HepG2 (cell line): ENCODE results near the gene SLC16A9. TPM values are rescaled to one million over a fixed set of nuclear protein-coding genes. Genes with fewer than 3 reads are reported as not detected.

Source experiments
- ATAC-seq: fragments of 200-7000 bp; cut with Tn5 transposase; 3 replicates; pipeline ENCODE4 v1.9.1; 2020; ENCODE audit warnings: mild to moderate bottlenecking, moderate library complexity
- BruUV-seq: library from RNA; stranded (reverse); fragments of 400-500 nt; replicated peaks from 2 replicates; lab custom pipeline; 2021; lab: Mats Ljungman, UMichigan
- CTCF ChIA-PET: fragments of 300-600 bp; formaldehyde crosslinking; extraction: SDS; loops from one replicate; lab custom pipeline; 2021; ENCODE audit warnings: low total read pairs, inconsistent platforms, low intra/inter-chr PET ratio; lab: Yijun Ruan, JAX
- POLR2A ChIA-PET: fragments of 350-600 bp; sonication (Branson Sonifier 250); formaldehyde crosslinking; loops from one replicate; lab custom pipeline; 2020; ENCODE audit warnings: antibody characterized with exemption, inconsistent platforms; lab: Yijun Ruan, JAX
- DNase-seq: peaks from one replicate; pipeline ENCODE4 v3.0.0-alpha.2; 2015; ENCODE audit warnings: low spot score
- FAIRE-seq: peaks from 3 replicates; lab custom pipeline; 2011; peaks lifted over from hg19 to GRCh38; lab: Jason Lieb, UNC
- H2AFZ ChIP-seq: one replicate; pipeline ENCODE4 v1.6.1; 2011; ENCODE audit warnings: low read length, inconsistent platforms
- H3K27ac ChIP-seq: fragments of 300-600 bp; 3 replicates; pipeline ENCODE4 v1.8.0; 2011; ENCODE audit warnings: mixed run types, mild to moderate bottlenecking, mixed read lengths, low read length, inconsistent platforms; ENCODE audit not compliant: insufficient read depth; ENCODE audit errors: extremely low read length
- H3K27me3 ChIP-seq, 2 experiments: fragments of 200-600 bp in 1 of 2; 2 replicates in 1 of 2; 3 replicates in 1 of 2; pipeline versions ENCODE4 v1.6.0 to v1.8.0; 2011; ENCODE audit warnings: low read length in 2 of 2, mild to moderate bottlenecking in 2 of 2, moderate library complexity in 2 of 2, inconsistent platforms in 1 of 2; ENCODE audit not compliant: insufficient read depth in 2 of 2, control insufficient read depth in 1 of 2
- H3K36me3 ChIP-seq, 2 experiments: fragments of 200-600 bp in 1 of 2; replicated peaks in 1 of 2; 2 replicates in 1 of 2; 3 replicates in 1 of 2; pipeline versions ENCODE4 v1.5.1 to v1.8.0; 2011; ENCODE audit warnings: low read length in 2 of 2, inconsistent platforms in 1 of 2; ENCODE audit not compliant: insufficient read depth in 2 of 2, control insufficient read depth in 1 of 2
- H3K4me1 ChIP-seq: 2 replicates; pipeline ENCODE4 v1.5.1; 2012; ENCODE audit warnings: low read length, inconsistent platforms; ENCODE audit not compliant: insufficient read depth
- H3K4me2 ChIP-seq: 2 replicates; pipeline ENCODE4 v1.6.0; 2011; ENCODE audit warnings: low read depth, low read length, inconsistent platforms
- H3K4me3 ChIP-seq, 3 experiments: fragments of 200-600 bp in 1 of 3; sonication (generic), shearing (Covaris generic) in 1 of 3; replicated peaks in 1 of 3; 2 replicates each; pipeline ENCODE4 v1.5.1; 2011 to 2016; ENCODE audit warnings: low read length in 3 of 3, inconsistent platforms in 2 of 3, low read depth in 2 of 3, mild to moderate bottlenecking in 2 of 3, control low read depth in 1 of 3, mixed read lengths in 1 of 3; ENCODE audit not compliant: insufficient read depth in 1 of 3
- H3K79me2 ChIP-seq: one replicate; pipeline ENCODE4 v1.6.1; 2011; ENCODE audit warnings: low read length, inconsistent platforms; ENCODE audit not compliant: insufficient read depth
- H3K9ac ChIP-seq: 2 replicates; pipeline ENCODE4 v1.6.0; 2011; ENCODE audit warnings: mild to moderate bottlenecking, low read depth, low read length, inconsistent platforms; ENCODE audit not compliant: insufficient read depth
- H3K9me3 ChIP-seq: 2 replicates; pipeline ENCODE4 v1.5.1; 2012; ENCODE audit warnings: mild to moderate bottlenecking, low read length
- H4K20me1 ChIP-seq: 2 replicates; pipeline ENCODE4 v1.6.0; 2011; ENCODE audit warnings: inconsistent platforms, mild to moderate bottlenecking, low read length, moderate library complexity; ENCODE audit not compliant: insufficient read depth
- ISX ChIP-seq: sonication (generic); formaldehyde crosslinking; conservative IDR thresholded peaks from 2 replicates; pipeline ENCODE4 v1.5.0; 2020; ENCODE audit warnings: missing genetic modification reagents
- KDM6A ChIP-seq: IDR thresholded peaks from 2 replicates; pipeline ENCODE4 v1.6.1; 2016; ENCODE audit warnings: low read depth
- NCOA2 ChIP-seq: sonication (generic); formaldehyde crosslinking; IDR thresholded peaks from 2 replicates; pipeline ENCODE4 v1.8.0; 2022; ENCODE audit warnings: inconsistent platforms
- RFX3 ChIP-seq: IDR thresholded peaks from 2 replicates; pipeline ENCODE4 v1.6.1; 2016; ENCODE audit warnings: missing biosample characterization, missing genetic modification reagents
- SP2 ChIP-seq: sonication (generic); formaldehyde crosslinking; IDR thresholded peaks from 2 replicates; pipeline ENCODE4 v1.5.1; 2020; ENCODE audit warnings: mild to moderate bottlenecking, missing genetic modification reagents
- ZFP41 ChIP-seq: sonication (generic); formaldehyde crosslinking; IDR thresholded peaks from 2 replicates; pipeline ENCODE4 v1.4.0; 2020; ENCODE audit warnings: mild to moderate bottlenecking, missing genetic modification reagents, borderline replicate concordance
- ZNF251 ChIP-seq: sonication (generic); formaldehyde crosslinking; IDR thresholded peaks from 2 replicates; pipeline ENCODE4 v1.9.0; 2021; ENCODE audit warnings: mild to moderate bottlenecking, missing genetic modification reagents
- ZNF337 ChIP-seq: sonication (generic); formaldehyde crosslinking; IDR thresholded peaks from 2 replicates; pipeline ENCODE4 v1.5.1; 2020; ENCODE audit warnings: missing genetic modification reagents, low read depth, mild to moderate bottlenecking, borderline replicate concordance
- ZNF709 ChIP-seq: sonication (generic); formaldehyde crosslinking; IDR thresholded peaks from 2 replicates; pipeline ENCODE4 v1.5.0; 2020; ENCODE audit warnings: mild to moderate bottlenecking, missing genetic modification reagents
- ZNF790 ChIP-seq: sonication (generic); formaldehyde crosslinking; IDR thresholded peaks from 2 replicates; pipeline ENCODE4 v1.8.0; 2022; ENCODE audit warnings: missing genetic modification reagents, mild to moderate bottlenecking, borderline replicate concordance
- ZSCAN30 ChIP-seq: sonication (generic); formaldehyde crosslinking; IDR thresholded peaks from 2 replicates; pipeline ENCODE4 v1.5.0; 2020; ENCODE audit warnings: mild to moderate bottlenecking, missing genetic modification reagents
- WGBS: methylation state at CpG from one replicate; pipeline ENCODE4 v1.1.6; 2017; ENCODE audit warnings: low lambda C conversion rate; 5-methylcytosine and 5-hydroxymethylcytosine counted together
- in situ Hi-C: cut with HindIII; loops from 2 replicates; pipeline ENCODE4 v1.10.0; 2017; ENCODE audit warnings: low pct_unique_long_range_greater_than_20kb; ENCODE audit not compliant: extremely low pct_ligation_motif_present
- intact Hi-C: fragments of 100-400 bp; cut with micrococcal nuclease; formaldehyde crosslinking; loops from one replicate; pipeline ENCODE4 v1.10.0; 2022; ENCODE audit not compliant: unreplicated experiment
- polyA plus RNA-seq, 8 experiments: library from polyadenylated mRNA; depleted of rRNA in 3 of 8; stranded (reverse) in 7 of 8; unstranded in 1 of 8; fragments of >200 nt; fragmentation: Illumina TruSeq in 4 of 8; extraction: Trizol in 4 of 8; gene quantifications; 2 replicates each; pipeline versions ENCODE4 v1.2.1 to v1.2.3, GENCODE V29; 2011 to 2016; ENCODE audit warnings: low read depth in 4 of 8, missing spikeins in 1 of 8, mixed read lengths in 1 of 8; ENCODE audit not compliant: insufficient read depth in 1 of 8
- total RNA-seq, 5 experiments: library from RNA; depleted of rRNA; stranded (reverse); fragments of >200 nt; fragmentation: Illumina TruSeq; extraction: Trizol; gene quantifications; 2 replicates each; pipeline ENCODE4 v1.2.3, GENCODE V29; 2016; ENCODE audit warnings: low read depth in 1 of 5
- TF ChIP-seq, protein P1 (sequence below): sonication (generic); formaldehyde crosslinking; IDR thresholded peaks from 2 replicates; pipeline ENCODE4 v1.4.0; 2020; ENCODE audit warnings: missing genetic modification reagents; ENCODE audit errors: not compliant biosample characterization
- TF ChIP-seq, protein P2 (sequence below): sonication (generic); formaldehyde crosslinking; conservative IDR thresholded peaks from 2 replicates; pipeline ENCODE4 v1.8.0; 2022; ENCODE audit warnings: mild to moderate bottlenecking, moderate library complexity, missing genetic modification reagents
- TF ChIP-seq, protein P3 (sequence below): sonication (generic); formaldehyde crosslinking; conservative IDR thresholded peaks from 2 replicates; pipeline ENCODE4 v1.4.0; 2020; ENCODE audit warnings: missing genetic modification reagents

SLC16A9 gene
- total and polyA plus RNA-seq, 2 of the 13 experiments (the other 11 are each of a cell fraction or from before 2014, with no cell fraction given) = 0.01 to 0.09 TPM

DNA sequence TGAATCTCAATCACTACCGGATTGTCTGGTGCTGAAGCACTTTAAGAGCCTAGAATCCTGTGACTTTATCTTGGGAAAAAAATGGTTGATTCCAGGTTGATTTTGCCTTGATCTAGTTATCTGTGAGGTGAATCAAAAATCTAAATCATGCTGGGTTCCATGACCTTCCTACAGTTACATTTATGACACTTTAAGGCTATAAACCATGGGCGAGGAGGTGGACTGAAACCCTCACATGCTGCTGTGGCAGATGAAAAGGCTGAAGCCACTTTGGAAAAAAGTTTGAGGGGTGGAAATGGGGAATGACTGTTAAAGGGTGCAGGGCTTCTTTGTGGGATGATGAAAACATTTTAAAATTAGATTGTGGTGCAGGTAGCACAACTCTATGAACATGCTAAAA lies 17.5 kb downstream of the SLC16A9 start:
- H3K4me3 ChIP-seq = no peak overlapping the region
- WGBS = 37% methylated on average over 2 of the region's 2 CpGs
- DNase-seq (no peak), ATAC-seq (no peak), FAIRE-seq (no peak)
- TF ChIP-seq NCOA2 = no peak
- no peak for TF ChIP-seq SP2 (CRISPR knock-in tag)
- TF ChIP-seq, protein P1, sequence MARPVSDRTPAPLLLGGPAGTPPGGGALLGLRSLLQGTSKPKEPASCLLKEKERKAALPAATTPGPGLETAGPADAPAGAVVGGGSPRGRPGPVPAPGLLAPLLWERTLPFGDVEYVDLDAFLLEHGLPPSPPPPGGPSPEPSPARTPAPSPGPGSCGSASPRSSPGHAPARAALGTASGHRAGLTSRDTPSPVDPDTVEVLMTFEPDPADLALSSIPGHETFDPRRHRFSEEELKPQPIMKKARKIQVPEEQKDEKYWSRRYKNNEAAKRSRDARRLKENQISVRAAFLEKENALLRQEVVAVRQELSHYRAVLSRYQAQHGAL (CRISPR knock-in tag) = no peak
- no peak for TF ChIP-seq KDM6A (CRISPR knock-in tag)
- TF ChIP-seq ZNF251 (CRISPR knock-in tag) = no peak
- TF ChIP-seq, protein P2, sequence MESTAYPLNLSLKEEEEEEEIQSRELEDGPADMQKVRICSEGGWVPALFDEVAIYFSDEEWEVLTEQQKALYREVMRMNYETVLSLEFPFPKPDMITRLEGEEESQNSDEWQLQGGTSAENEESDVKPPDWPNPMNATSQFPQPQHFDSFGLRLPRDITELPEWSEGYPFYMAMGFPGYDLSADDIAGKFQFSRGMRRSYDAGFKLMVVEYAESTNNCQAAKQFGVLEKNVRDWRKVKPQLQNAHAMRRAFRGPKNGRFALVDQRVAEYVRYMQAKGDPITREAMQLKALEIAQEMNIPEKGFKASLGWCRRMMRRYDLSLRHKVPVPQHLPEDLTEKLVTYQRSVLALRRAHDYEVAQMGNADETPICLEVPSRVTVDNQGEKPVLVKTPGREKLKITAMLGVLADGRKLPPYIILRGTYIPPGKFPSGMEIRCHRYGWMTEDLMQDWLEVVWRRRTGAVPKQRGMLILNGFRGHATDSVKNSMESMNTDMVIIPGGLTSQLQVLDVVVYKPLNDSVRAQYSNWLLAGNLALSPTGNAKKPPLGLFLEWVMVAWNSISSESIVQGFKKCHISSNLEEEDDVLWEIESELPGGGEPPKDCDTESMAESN = no peak
- TF ChIP-seq ZNF337 (CRISPR knock-in tag) = no peak
- no peak for TF ChIP-seq RFX3 (CRISPR knock-in tag)
- TF ChIP-seq ISX (CRISPR knock-in tag) = no peak
- TF ChIP-seq ZNF790 = no peak
- TF ChIP-seq ZNF709 (CRISPR knock-in tag) = no peak
- TF ChIP-seq, protein P3, sequence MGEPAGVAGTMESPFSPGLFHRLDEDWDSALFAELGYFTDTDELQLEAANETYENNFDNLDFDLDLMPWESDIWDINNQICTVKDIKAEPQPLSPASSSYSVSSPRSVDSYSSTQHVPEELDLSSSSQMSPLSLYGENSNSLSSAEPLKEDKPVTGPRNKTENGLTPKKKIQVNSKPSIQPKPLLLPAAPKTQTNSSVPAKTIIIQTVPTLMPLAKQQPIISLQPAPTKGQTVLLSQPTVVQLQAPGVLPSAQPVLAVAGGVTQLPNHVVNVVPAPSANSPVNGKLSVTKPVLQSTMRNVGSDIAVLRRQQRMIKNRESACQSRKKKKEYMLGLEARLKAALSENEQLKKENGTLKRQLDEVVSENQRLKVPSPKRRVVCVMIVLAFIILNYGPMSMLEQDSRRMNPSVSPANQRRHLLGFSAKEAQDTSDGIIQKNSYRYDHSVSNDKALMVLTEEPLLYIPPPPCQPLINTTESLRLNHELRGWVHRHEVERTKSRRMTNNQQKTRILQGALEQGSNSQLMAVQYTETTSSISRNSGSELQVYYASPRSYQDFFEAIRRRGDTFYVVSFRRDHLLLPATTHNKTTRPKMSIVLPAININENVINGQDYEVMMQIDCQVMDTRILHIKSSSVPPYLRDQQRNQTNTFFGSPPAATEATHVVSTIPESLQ (CRISPR knock-in tag) = no peak
- no peak for TF ChIP-seq ZSCAN30 (CRISPR knock-in tag)
- TF ChIP-seq ZFP41 (CRISPR knock-in tag) = no peak
- no peaks in the 10 kb centered on the region for H3K79me2 ChIP-seq
- intact Hi-C loops (no loop called here), in situ Hi-C loops (no loop called here)
- no TSS peak for BruUV-seq
- no peak overlapping the region for H3K9ac ChIP-seq
- H3K27me3 ChIP-seq = no peaks in the 10 kb centered on the region
- H3K4me2 ChIP-seq = no peak overlapping the region
- no peak overlapping the region for H3K27ac ChIP-seq
- H4K20me1 ChIP-seq = no peaks in the 10 kb centered on the region
- H3K9me3 ChIP-seq = no peaks in the 10 kb centered on the region
- CTCF ChIA-PET = no interaction called here
- H3K36me3 ChIP-seq = no peaks in the 10 kb centered on the region
- POLR2A ChIA-PET = no interaction called here
- H3K4me1 ChIP-seq = no peaks in the 10 kb centered on the region
- no peak overlapping the region for H2AFZ ChIP-seq
